Stimulated activated CD4-positive, alpha-beta T cell treated with anti-CD3 and anti-CD28 coated beads, Interleukin-1b, Interleukin-23, amount 100 ng/mL, for 1 hour (primary cell): ENCODE measurements around the gene ZNF692.

Experiments used
- DNase-seq, 2 donors: peaks; one replicate each; pipeline ENCODE4 v3.0.0-alpha.2; 2020; ENCODE audit warnings: low read depth in 2 of 2

Gene ZNF692

GRCh38 chr1:248825573-248825908, 33.3 kb downstream of the ZNF692 start:
- no peak for DNase-seq

DNA sequence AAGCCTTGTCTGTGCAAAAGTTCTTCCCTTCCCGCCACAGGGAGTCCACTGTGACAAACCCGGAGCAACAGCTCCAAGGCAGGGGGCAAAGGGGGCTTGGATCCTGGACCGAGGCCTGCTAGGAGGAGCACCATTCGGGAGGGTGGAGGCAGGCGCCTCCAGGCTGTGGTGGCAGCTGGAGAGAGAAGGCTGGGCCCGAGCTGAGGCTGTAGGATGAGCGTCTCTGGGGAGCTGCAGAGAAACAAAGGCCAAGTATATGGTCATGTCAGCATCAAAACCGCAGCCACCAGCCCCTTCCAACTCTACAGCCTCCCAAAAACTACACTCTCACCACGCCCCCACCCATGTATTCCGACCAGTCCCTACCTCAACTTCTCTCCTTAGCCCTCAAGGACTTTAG, 33.7 kb downstream of the ZNF692 start:
- DNase-seq, result no peak

DNA sequence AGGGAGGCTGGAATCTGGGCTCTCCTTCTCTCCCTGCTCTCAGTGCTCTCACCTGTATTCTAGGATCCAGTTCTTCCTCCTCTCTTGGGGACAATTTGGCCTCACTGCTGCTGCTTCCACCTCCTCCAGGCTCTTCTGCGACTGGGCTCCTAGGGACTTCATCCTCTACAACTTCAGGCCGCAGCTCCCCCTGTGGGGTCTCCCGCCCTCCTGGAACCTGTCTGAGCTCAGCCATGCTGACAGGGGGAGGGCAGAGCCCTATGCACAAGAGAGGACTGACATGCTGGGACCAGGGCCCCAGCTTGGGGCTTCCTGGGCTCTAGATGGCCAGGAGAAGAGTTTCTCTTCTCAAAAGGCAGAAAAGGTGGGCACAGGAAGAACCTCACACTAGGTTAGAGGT, 34.2 kb downstream of the ZNF692 start:
- DNase-seq, result no peak

DNA sequence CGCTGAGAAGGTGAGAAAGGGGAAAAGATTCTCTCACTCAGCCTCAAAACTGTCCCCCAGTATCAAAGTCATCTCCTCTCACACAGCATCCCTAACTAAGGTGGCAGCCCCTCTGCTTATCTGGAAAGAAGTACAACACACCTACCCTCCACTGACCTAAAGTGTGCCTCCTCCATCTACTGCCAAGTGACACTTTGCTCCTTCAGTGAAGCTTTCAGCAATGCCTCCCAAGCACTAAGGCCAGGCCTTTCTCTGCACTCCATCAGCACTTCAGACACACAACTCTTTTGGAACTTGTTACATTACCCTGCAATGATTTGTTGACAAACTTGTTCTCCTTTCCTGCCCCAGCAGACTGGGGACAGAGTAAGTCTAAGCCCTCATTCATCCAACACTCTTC, 34.6 kb downstream of the ZNF692 start:
- no peak for DNase-seq

DNA sequence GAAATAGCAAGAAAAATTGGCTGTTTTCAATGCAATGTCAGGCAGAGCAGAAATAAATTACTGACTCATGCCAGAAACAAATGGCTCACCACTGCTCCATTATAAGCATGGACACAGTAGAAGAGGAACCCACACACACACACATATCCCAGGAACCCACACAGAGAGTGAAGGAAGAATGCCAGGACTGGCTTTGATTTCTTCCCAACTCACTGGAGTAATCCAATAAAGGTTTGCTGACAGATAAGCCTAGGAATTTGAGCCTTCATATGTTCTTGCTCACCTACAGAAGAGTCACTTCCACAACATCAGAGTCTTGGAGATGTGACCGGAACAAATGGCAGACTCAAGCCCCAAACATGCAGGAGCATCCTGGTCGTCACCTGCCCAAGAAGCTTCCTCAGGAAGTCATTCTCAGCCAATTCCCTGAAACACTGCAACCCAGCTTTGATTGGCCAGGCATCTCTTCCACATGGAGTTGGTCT, 35.3 kb downstream of the ZNF692 start:
- DNase-seq, result no peak

GRCh38 chr1:248822148-248823032, 36.5 kb downstream of the ZNF692 start:
- DNase-seq, result no peak

DNA sequence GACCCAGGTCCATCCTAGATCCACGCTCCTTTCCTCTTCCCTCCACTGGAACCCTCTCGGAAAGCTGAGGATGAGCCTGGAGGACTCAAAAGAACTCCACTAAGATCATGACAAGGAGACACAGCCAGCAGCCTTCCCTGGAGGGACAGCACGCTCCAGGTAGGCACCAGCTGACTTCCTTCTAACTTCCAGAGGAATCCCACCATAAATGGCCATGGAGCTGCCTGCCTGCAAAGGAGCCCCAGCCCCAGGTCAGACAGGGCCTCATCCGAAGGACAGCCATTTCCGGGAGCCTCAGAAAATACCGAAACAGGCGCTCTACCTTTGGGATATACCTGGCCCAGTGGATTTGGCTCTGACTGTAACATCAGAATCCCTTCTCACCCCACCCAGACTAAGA, 37.2 kb downstream of the ZNF692 start:
- DNase-seq, result no peak

DNA sequence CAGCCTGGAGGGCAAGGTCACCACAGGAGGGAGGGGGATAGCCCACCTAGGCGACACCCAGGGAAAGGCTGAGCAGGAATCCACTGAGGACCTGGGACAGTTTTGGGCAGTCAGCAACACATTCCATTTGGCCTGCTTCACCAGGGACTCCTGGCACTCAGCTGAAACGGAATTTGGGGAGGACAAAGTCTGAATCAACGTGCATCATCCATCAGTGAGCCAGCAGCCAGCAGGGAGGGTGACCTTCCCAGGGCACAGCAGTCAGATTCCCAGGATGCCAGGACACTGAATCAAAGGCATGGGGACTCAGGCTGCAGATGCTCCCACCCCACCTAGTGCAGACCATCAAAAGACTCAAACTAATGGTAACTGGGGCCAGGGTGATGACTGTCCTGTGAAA, 37.8 kb downstream of the ZNF692 start:
- no peak for DNase-seq

- no peak for DNase-seq
These were observed 38.8 kb downstream of the ZNF692 start for GRCh38 chr1:248820041-248820585.

DNA sequence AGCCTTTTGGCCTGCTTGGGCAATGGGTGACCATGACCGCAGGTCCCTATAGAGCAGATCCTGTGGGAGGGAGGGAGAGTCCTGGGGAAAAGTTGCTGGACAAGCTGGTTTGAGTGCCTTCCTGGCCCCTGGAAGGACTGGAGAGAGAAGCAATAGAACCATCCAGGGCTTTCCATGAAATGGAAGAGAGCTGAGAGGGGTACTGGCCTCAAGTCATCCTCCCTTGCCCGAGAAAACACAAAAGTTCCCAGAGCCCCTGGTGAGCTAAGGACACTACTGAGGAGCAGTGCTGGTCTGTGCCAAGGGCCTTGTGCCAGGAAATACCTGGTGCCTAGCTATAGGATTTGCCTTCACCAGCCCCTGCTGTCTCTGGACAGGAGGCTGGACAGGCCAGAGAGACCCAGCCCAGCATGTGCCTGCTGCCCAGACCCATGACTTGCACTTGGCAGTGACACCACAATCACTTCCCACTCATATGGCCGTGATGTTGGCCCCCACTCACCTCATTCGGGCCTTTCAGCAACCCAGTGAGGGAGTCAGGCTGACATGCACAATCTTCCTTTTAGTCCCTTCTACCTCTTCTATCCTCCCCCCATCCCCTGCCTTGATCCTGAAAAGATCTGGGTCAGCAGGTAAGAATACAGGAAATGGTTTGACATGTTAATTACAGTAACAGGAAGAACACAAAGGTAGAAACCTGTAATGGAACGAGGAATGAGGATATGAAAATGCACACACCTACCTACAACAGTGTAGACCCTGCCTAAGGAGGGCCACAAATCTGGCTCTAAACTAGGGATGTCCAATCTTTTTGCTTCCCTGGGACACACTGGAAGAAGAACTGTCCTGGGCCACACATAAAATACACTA, 40.1 kb downstream of the ZNF692 start:
- no peak for DNase-seq

DNA sequence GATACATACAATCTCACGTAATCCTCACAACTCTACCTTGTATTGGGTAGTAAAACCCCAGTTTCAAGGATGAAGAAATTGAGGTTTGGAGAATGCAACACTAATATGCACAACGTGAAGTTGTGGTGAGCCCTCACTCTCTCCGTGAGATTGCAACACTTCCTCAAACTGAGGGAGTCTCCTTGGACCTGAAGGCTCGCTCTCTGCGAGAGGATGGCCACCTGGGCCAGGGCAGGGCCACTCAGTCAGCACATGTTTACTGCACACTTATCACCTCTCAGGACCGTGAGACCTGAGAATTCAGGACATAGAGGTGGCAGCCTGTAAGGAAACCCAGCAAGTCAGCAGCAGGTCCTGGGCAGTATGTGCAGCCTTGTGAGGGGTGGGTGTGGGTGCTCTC, 41.8 kb downstream of the ZNF692 start:
- DNase-seq, result no peak

- no peak for DNase-seq
These were observed 42.6 kb downstream of the ZNF692 start for GRCh38 chr1:248816042-248816851.

- DNase-seq, result no peak
These were observed 43.4 kb downstream of the ZNF692 start for GRCh38 chr1:248815407-248816034.

- no peak for DNase-seq
These were observed 44.5 kb downstream of the ZNF692 start for GRCh38 chr1:248814351-248814750.

- no peak for DNase-seq
These were observed 45.3 kb downstream of the ZNF692 start for GRCh38 chr1:248813546-248813945.

DNA sequence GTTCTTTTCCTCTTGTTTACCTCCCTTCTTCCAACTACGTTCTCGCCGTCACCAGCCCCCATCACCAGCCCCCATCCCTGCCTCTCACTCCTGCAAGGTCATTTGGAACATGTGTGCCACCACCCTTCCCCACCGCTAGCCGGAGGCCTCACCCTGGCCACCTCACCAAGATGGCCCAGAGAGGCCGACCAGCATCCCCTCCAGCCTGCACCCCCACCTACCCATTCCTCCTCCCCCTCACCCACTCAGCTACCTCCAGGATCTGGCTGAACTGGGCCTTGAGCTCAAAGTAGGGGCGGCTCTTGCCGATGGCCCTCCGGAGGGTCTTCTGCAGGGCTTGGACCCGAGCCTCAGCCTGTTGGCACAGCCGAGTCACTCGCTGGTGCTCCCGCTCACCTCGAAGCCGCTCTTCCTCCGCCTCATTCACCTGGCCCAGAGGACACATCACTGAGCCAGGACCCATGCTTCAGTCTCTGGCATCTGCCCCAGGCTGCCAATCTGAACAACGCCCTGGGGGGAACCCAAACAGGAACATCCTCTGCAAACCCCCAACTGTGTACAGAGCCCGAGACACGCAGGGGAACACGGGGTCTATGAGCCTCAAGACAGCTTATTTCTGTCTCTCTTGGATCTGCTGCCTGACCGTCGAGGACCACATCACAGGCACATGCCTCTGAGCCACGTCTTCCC, 46.0 kb downstream of the ZNF692 start:
- DNase-seq, result no peak

GRCh38 chr1:248811514-248812490, 47.1 kb downstream of the ZNF692 start:
- no peak for DNase-seq

- no peak for DNase-seq
These were observed 48.0 kb downstream of the ZNF692 start for GRCh38 chr1:248810727-248811513.
